ENCODE measurements around the gene APOA1. TPM values are rescaled to one million over a fixed set of nuclear protein-coding genes. Genes with fewer than 3 reads are reported as not detected.

The APOA1 gene
- total RNA-seq (under 1 TPM; 0.47 to 0.77 TPM), total RNA-seq (0 to 0.87 (median 0.25) reads per million in 172 experiments)
- 0.19 TPM for polyA plus RNA-seq (2013, experiment 1 of 2)
- polyA plus RNA-seq (2013, experiment 2 of 2): 0.71 TPM

DNA sequence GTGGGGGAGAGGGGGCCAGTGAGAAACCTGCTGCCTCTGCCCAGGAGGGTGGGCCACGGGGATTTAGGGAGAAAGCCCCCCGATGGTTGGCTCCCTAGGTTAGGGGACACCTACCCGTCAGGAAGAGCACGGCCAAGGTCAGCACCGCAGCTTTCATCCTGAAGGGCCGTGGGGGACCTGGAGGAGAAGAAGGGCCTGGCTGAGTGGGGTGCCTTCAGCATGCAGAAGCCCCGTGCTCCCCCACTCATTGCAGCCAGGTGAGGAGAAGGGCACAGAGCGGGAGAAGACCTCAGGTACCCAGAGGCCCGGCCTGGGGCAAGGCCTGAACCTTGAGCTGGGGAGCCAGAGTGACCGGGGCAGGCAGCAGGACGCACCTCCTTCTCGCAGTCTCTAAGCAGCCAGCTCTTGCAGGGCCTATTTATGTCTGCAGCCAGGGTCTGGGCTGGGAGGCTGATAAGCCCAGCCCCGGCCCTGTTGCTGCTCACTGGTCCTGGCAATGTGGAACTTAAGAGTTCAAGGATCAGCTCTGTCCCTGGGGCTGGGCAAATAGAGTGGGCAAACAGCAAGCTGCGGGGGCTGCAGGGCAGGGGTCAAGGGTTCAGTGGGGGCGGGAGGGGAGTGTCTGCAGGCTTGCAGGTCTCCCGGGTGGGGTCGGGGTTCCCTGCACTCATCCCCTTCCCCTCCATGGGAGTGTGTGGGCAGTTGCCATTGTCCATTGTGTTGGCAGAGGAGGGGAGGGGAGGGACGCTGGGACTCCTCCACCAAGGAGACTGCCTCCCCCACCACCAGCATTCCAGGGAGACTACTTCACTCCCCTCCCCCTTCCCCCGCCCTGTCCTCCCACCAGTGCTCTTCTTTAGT lies at the start of gene APOA1:
Gene APOA1, minus strand, starts transcription at position 392 of the 861 bp plus-strand sequence. Its CDS starts 235 bp downstream, at position 157.
- Histone ChIP-seq H3K36me3 (ENCODE audit: insufficient read depth, low read length) (no peaks in the 10 kb centered on the region), H3K4me1 (ENCODE audit: insufficient read depth, low read length) (peaks cover 18% of the 10 kb centered on the region), H3K27ac (ENCODE audit: low read depth in 1 of 2, low read length in 2 of 2) (no peak within 1 kb of the TSS), H3K27me3 (ENCODE audit: control insufficient read depth in 1 of 2, insufficient read depth in 2 of 2, low read length in 2 of 2) (no peaks in the 10 kb centered on the region), H3K4me3 (ENCODE audit: low read length) (no peak within 1 kb of the TSS), H3K9me3 (ENCODE audit: control insufficient read depth in 1 of 2, insufficient read depth in 1 of 2, low read length in 2 of 2) (no peaks in the 10 kb centered on the region)
- Mint-ChIP-seq H3K4me3 (no peak within 1 kb of the TSS), H3K36me3 (ENCODE audit: low read depth) (no peaks in the 10 kb centered on the region), H3K27ac (no peak within 1 kb of the TSS), H3K4me1 (ENCODE audit: low read depth) (peaks cover 12% of the 10 kb centered on the region), H3K9me3 (no peaks in the 10 kb centered on the region), H3K27me3 (no peaks in the 10 kb centered on the region)
- intact Hi-C loops (cut with DNase I, micrococcal nuclease): loop anchor here in 1 of 2 experiments (2.0 to 5.0 kb wide), 2 partner anchors 13 to 105 kb away; no protein-coding TSS in a partner anchor
- ATAC-seq (ENCODE audit: poor library complexity): no peak
- no peak for DNase-seq
- ChIA-PET POLR2A (interaction anchor here (0.7 to 2.8 kb wide), 2 partner anchors 15 to 154 kb away, joined by 3 to 76 read pairs; no protein-coding TSS in a partner anchor), CTCF (interaction anchor here (0.6 kb wide), 1 partner anchor 290 kb away, joined by 4 read pairs; no protein-coding TSS in a partner anchor)
- TF ChIP-seq CTCF (IDR thresholded peaks at IDR 0.05): no peak

DNA sequence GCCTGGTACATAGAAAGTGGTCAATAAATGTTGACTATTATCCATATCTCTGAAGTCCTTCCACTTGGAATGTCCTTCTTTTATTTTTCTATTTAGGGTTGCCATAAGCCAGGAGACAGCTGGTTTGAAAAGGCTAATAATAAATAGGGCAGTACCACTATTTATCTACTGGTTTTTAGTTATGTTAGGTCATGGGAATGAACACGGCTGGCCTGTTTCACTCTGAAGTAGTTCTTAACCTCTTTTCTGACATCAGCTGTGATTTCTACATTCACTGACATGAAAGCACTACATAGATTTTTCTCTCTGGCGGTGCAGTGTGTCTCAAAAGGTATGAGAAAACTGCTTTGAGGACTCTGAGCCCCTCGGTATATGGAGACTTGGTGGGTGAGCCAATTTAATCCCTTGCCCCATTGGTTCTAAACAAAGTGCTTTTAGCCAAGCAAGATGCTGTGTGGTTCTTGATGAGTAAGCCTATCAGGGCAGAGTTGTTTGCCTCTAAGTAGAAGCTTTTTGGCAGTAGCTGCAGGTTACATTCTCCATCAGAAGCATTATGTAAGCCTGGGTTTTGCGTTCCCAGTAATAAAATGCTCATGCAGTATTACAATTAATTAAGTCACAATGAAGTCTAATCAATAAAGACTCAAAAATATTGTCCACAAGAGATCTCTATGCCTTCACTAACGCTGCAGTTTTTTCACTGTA lies 48.7 kb upstream of the APOA1 start:
- Histone ChIP-seq H3K36me3 (ENCODE audit: insufficient read depth, low read length) (no peaks in the 10 kb centered on the region), H3K4me1 (ENCODE audit: insufficient read depth, low read length) (peaks cover 11% of the 10 kb centered on the region), H3K9me3 (ENCODE audit: control insufficient read depth in 1 of 2, insufficient read depth in 1 of 2, low read length in 2 of 2) (no peaks in the 10 kb centered on the region), H3K27ac (ENCODE audit: low read depth in 1 of 2, low read length in 2 of 2) (no peak overlapping the region), H3K4me3 (ENCODE audit: low read length) (no peak overlapping the region), H3K27me3 (ENCODE audit: control insufficient read depth in 1 of 2, insufficient read depth in 2 of 2, low read length in 2 of 2) (no peaks in the 10 kb centered on the region)
- Mint-ChIP-seq H3K36me3 (ENCODE audit: low read depth) (peaks cover 24% of the 10 kb centered on the region), H3K4me1 (ENCODE audit: low read depth) (peaks cover 28% of the 10 kb centered on the region), H3K27ac (no peak overlapping the region), H3K4me3 (no peak overlapping the region), H3K27me3 (no peaks in the 10 kb centered on the region), H3K9me3 (no peaks in the 10 kb centered on the region)
- ChIA-PET CTCF (interaction anchor here (1.5 kb wide), 1 partner anchor 8 kb away, joined by 4 read pairs; no protein-coding TSS in a partner anchor), POLR2A (no interaction called here)
- ATAC-seq (ENCODE audit: poor library complexity) (no peak), DNase-seq (no peak)
- no peak for TF ChIP-seq CTCF (IDR thresholded peaks at IDR 0.05)
- intact Hi-C loops (cut with DNase I, micrococcal nuclease): no loop called here

- ChIA-PET CTCF (no interaction called here), POLR2A (interaction anchor here (2.1 kb wide), 1 partner anchor 216 kb away, joined by 8 read pairs; no protein-coding TSS in a partner anchor)
- intact Hi-C loops (cut with DNase I, micrococcal nuclease): loop anchor here in 1 of 2 experiments (1.0 to 5.0 kb wide), 2 partner anchors 224 to 345 kb away; no protein-coding TSS in a partner anchor
- no peaks in the 10 kb centered on the region for H3K4me1 ChIP-seq (ENCODE audit: insufficient read depth, low read length)
- no peaks in the 10 kb centered on the region for H3K27me3 ChIP-seq (ENCODE audit: control insufficient read depth in 1 of 2, insufficient read depth in 2 of 2, low read length in 2 of 2)
- H3K4me3 ChIP-seq (ENCODE audit: low read length): no peak overlapping the region
- Mint-ChIP-seq H3K4me3 (no peak overlapping the region), H3K27me3 (no peaks in the 10 kb centered on the region), H3K9me3 (no peaks in the 10 kb centered on the region), H3K4me1 (ENCODE audit: low read depth) (peaks cover 15% of the 10 kb centered on the region), H3K36me3 (ENCODE audit: low read depth) (peaks cover 26% of the 10 kb centered on the region), H3K27ac (no peak overlapping the region)
- ATAC-seq (ENCODE audit: poor library complexity): no peak
- H3K27ac ChIP-seq (ENCODE audit: low read depth in 1 of 2, low read length in 2 of 2): no peak overlapping the region
- H3K9me3 ChIP-seq (ENCODE audit: control insufficient read depth in 1 of 2, insufficient read depth in 1 of 2, low read length in 2 of 2): no peaks in the 10 kb centered on the region
- no peaks in the 10 kb centered on the region for H3K36me3 ChIP-seq (ENCODE audit: insufficient read depth, low read length)
- no peak for DNase-seq
- no peak for TF ChIP-seq CTCF (IDR thresholded peaks at IDR 0.05)
These were observed 45.0 kb upstream of the APOA1 start for GRCh38 chr11:116882386-116882785.

All from CD4-positive, alpha-beta T cell (primary cell).